ENCODE results near the gene HAUS1. TPM values are rescaled to one million over a fixed set of nuclear protein-coding genes. Genes with fewer than 3 reads are reported as not detected.
"Not testable (repeated sequence)": the region's sequence is repeated elsewhere in the genome, so short reads cannot be mapped to it uniquely, and the experiment has no call there.

The HAUS1 gene
- total and polyA plus RNA-seq, 2 of the 8 experiments (the other 6 are each of a cell fraction or from before 2014, with no cell fraction given): 104 TPM

GRCh38 chr18:46164502-46164901 is 60.3 kb downstream of the HAUS1 start:
- H3K23ac ChIP-seq (ENCODE audit: insufficient read length); FAIRE-seq: not testable (repeated sequence)
- CTCF ChIA-PET (ENCODE audit: partially characterized antibody): interaction anchor here (0.9 to 9.1 kb wide), 6 partner anchors 9 to 117 kb away, joined by 3 to 79 read pairs (median 11); a partner anchor contains a TSS

More at GRCh38 chr18:46164502-46164901, 60.3 kb downstream of the HAUS1 start:
- not testable (repeated sequence) for H4K5ac ChIP-seq (ENCODE audit: insufficient read length, low read depth, low read length); H4K91ac ChIP-seq (replicated peaks; ENCODE audit: insufficient read length, low read length); H3K27me3 ChIP-seq (replicated peaks in 1 of 4; ENCODE audit: control insufficient read depth in 3 of 4, extremely low read depth in 1 of 4, insufficient read depth in 3 of 4, low read length in 3 of 4); H3K4me1 ChIP-seq (replicated peaks in 1 of 4; ENCODE audit: control insufficient read depth in 3 of 4, insufficient read depth in 4 of 4, low read length in 3 of 4); H3K18ac ChIP-seq (ENCODE audit: extremely low read depth, low read length); H4K8ac ChIP-seq (ENCODE audit: extremely low read depth, insufficient read depth, low read length); H2BK5ac ChIP-seq (ENCODE audit: low read depth, low read length); H3K4me2 ChIP-seq (ENCODE audit: insufficient read depth in 1 of 2, low read depth in 2 of 2, low read length in 2 of 2); H2BK15ac ChIP-seq (ENCODE audit: low read length); H2AFZ ChIP-seq (ENCODE audit: low read length); H3K23me2 ChIP-seq (ENCODE audit: low read depth, low read length); H3K4ac ChIP-seq (replicated peaks; ENCODE audit: insufficient read length, low read depth, low read length); H3K79me2 ChIP-seq (ENCODE audit: control insufficient read depth in 1 of 2, insufficient read depth in 2 of 2, low read length in 2 of 2); H3K36me3 ChIP-seq (ENCODE audit: control insufficient read depth in 2 of 4, insufficient read depth in 4 of 4, low read length in 3 of 4); H3K56ac ChIP-seq (replicated peaks; ENCODE audit: insufficient read length, low read depth, low read length); H2BK20ac ChIP-seq (ENCODE audit: low read length); H2BK120ac ChIP-seq (replicated peaks; ENCODE audit: low read depth, low read length); H3K14ac ChIP-seq (ENCODE audit: insufficient read length); H3K9ac ChIP-seq (replicated peaks in 1 of 4; ENCODE audit: extremely low read depth in 1 of 4, low read depth in 3 of 4, low read length in 3 of 4); H2BK12ac ChIP-seq (ENCODE audit: low read depth, low read length); H2AK5ac ChIP-seq (ENCODE audit: low read depth, low read length); DNase-seq (ENCODE audit: low read depth in 1 of 2, low spot score in 2 of 2); H3K79me1 ChIP-seq (ENCODE audit: low read depth, low read length); H3K4me3 ChIP-seq (ENCODE audit: extremely low read depth in 1 of 4, insufficient read depth in 2 of 4, low read depth in 3 of 4, low read length in 4 of 4); H3K27ac ChIP-seq (ENCODE audit: low read depth, low read length); H3K9me3 ChIP-seq (ENCODE audit: insufficient read depth in 2 of 2, low read depth in 1 of 2, low read length in 1 of 2); H4K20me1 ChIP-seq (replicated peaks in 1 of 2; ENCODE audit: control insufficient read depth in 1 of 2, insufficient read depth in 2 of 2, low read length in 2 of 2)
- WGBS, 2 experiments (ENCODE audit: extremely low coverage in 1 of 2, insufficient coverage in 1 of 2, insufficient read length in 1 of 2, insufficient replicate concordance in 2 of 2, low coverage in 1 of 2, low lambda C conversion rate in 2 of 2, missing lambda C conversion rate in 1 of 2): 85% methylated on average over 4 of the region's 4 CpGs; no CpG with 5 or more reads in 1 of the 2 experiments
- POLR2A ChIA-PET (ENCODE audit: partially characterized antibody): interaction anchor here (1.2 kb wide), 1 partner anchor 24 kb away, joined by 3 read pairs; no protein-coding TSS in a partner anchor
